Suprapubic skin (tissue), 3 donors: ENCODE data around the gene LCE1C.

Source experiments
- CTCF ChIP-seq, 2 donors: fragments of 200-600 bp in 1 of 2; fragments of 450-650 bp in 1 of 2; sonication (generic) in 1 of 2; IDR thresholded peaks; one replicate each; pipeline ENCODE4 v1.5.1; 2016 to 2019; ENCODE audit warnings: antibody characterized with exemption in 2 of 2, mild to moderate bottlenecking in 1 of 2, moderate library complexity in 1 of 2
- POLR2A ChIP-seq, 2 donors: fragments of 450-650 bp; IDR thresholded peaks; one replicate each; pipeline ENCODE4 v1.6.1; 2017; ENCODE audit warnings: antibody characterized with exemption in 2 of 2, mild to moderate bottlenecking in 2 of 2, moderate library complexity in 2 of 2

DNA sequence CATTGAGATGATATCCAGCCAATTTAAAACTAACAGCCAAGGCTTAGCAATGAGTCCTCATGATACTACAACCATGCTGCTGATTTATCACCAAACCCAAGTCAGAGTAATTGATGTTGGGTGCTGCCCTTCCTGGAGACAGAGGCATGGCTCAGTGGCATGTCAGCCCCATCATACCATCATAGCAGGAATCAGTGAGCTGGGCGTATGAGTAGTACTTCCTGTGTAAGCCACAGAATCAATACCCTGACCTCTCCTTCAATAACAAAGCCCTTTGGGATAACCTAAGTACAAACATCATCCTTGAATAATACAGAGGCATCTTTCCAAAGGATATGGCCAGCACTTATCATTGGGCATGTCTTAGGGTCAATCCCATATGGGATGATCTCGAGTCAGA lies 23.4 kb downstream of the LCE1C start:
- TF ChIP-seq POLR2A (IDR thresholded peaks at IDR 0.05) (no peak), CTCF (IDR thresholded peaks at IDR 0.05) (no peak)
